Measurements from ENCODE around the gene DQX1.

DNA sequence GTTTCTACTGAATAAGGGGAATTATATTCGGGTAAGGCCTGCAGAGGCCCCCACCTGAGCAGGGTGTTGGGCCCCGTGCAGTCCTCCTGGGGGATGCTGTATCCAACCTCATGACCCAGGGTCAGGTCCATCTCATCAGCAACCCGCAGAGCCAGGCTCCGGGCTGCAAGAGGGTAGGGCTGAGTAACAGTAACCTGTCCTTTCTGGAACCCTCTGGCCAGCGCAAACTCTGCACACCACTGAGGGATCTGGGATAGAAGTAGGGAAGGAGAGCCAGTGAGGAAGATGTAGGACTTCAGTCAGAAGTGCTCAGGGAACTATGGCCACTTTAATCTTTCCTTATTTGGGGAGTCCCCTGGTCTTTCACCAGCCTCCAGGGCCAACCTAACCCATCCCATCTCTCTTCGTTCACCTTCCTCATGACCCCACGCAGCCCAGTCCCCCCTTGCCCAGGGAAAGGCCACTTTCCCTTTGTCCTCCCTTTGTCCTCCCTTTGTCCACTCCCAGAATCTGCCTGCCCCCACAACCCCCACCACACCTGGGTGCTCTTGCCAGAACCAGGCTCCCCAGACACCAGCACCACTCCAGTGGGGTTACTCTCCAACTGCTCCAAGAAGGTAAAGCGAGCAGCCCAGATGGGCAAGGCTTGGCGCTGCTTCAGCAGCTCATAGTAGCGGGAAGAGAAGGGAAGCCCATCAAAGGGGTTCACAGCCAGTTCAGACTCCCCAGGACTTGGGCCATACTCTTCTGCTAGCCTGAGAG lies 895 bp downstream of the DQX1 start:
- TF ChIP-seq, protein P1, sequence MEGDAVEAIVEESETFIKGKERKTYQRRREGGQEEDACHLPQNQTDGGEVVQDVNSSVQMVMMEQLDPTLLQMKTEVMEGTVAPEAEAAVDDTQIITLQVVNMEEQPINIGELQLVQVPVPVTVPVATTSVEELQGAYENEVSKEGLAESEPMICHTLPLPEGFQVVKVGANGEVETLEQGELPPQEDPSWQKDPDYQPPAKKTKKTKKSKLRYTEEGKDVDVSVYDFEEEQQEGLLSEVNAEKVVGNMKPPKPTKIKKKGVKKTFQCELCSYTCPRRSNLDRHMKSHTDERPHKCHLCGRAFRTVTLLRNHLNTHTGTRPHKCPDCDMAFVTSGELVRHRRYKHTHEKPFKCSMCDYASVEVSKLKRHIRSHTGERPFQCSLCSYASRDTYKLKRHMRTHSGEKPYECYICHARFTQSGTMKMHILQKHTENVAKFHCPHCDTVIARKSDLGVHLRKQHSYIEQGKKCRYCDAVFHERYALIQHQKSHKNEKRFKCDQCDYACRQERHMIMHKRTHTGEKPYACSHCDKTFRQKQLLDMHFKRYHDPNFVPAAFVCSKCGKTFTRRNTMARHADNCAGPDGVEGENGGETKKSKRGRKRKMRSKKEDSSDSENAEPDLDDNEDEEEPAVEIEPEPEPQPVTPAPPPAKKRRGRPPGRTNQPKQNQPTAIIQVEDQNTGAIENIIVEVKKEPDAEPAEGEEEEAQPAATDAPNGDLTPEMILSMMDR (conservative IDR thresholded peaks at IDR 0.05) = no peak
- no peak for TF ChIP-seq EZH2 (IDR thresholded peaks at IDR 0.05; ENCODE audit: low read depth)

Measured in PC-9 (cell line).